PC-3 (cell line): ENCODE measurements around the gene C1QTNF5. TPM values are rescaled to one million over a fixed set of nuclear protein-coding genes. Genes with fewer than 3 reads are reported as not detected.

Source experiments
- ATAC-seq: fragments of 200-7000 bp; cut with Tn5 transposase; 2 replicates; pipeline ENCODE4 v1.9.1; 2020; ENCODE audit warnings: mild to moderate bottlenecking, moderate library complexity
- BruUV-seq: library from RNA; stranded (reverse); fragments of 400-500 nt; replicated peaks from 2 replicates; lab custom pipeline; 2021; lab: Mats Ljungman, UMichigan
- CTCF ChIA-PET: fragments of 300-600 bp; sonication (Branson Sonifier 250); formaldehyde crosslinking; loops from one replicate; lab custom pipeline; 2022; ENCODE audit warnings: antibody characterized with exemption; lab: Charles Lee
- POLR2A ChIA-PET: fragments of 300-600 bp; sonication (Branson Sonifier 250); formaldehyde crosslinking; loops from one replicate; lab custom pipeline; 2022; ENCODE audit warnings: antibody characterized with exemption; ENCODE audit not compliant: unreplicated experiment; lab: Charles Lee
- DNase-seq: peaks from one replicate; pipeline ENCODE4 v3.0.0-alpha.2; 2015
- H2AFZ ChIP-seq: fragments of 300-600 bp; sonication (generic); 2 replicates; pipeline ENCODE4 v1.6.0; 2016; ENCODE audit warnings: antibody characterized with exemption, low read length
- H3F3A ChIP-seq: fragments of 300-600 bp; sonication (generic); one replicate; pipeline ENCODE4 v1.6.0; 2017; ENCODE audit warnings: antibody characterized with exemption, low read length, control low read depth, mild to moderate bottlenecking; ENCODE audit not compliant: unreplicated experiment
- H3K27ac ChIP-seq: fragments of 300-600 bp; sonication (generic); 2 replicates; pipeline ENCODE4 v1.5.1; 2016; ENCODE audit warnings: mild to moderate bottlenecking, low read length
- H3K27me3 ChIP-seq: fragments of 300-600 bp; sonication (generic); 2 replicates; pipeline ENCODE4 v1.6.1; 2016; ENCODE audit warnings: low read length, mixed read lengths
- H3K36me3 ChIP-seq: fragments of 300-600 bp; sonication (generic); 2 replicates; pipeline ENCODE4 v1.6.1; 2016; ENCODE audit warnings: low read depth, mixed run types, low read length, mixed read lengths
- H3K4me1 ChIP-seq: fragments of 300-600 bp; sonication (generic); 2 replicates; pipeline ENCODE4 v1.5.1; 2016; ENCODE audit warnings: low read length; ENCODE audit not compliant: insufficient read depth
- H3K4me2 ChIP-seq: fragments of 300-600 bp; sonication (generic); 2 replicates; pipeline ENCODE4 v1.6.0; 2016; ENCODE audit warnings: low read length
- H3K4me3 ChIP-seq: fragments of 300-600 bp; sonication (generic); 2 replicates; pipeline ENCODE4 v1.5.1; 2016; ENCODE audit warnings: mild to moderate bottlenecking, low read length, mixed read lengths
- H3K79me2 ChIP-seq: fragments of 300-600 bp; sonication (generic); 2 replicates; pipeline ENCODE4 v1.6.1; 2017; ENCODE audit warnings: low read length, mixed read lengths
- H3K9ac ChIP-seq: fragments of 300-600 bp; sonication (generic); 2 replicates; pipeline ENCODE4 v1.6.0; 2016; ENCODE audit warnings: mild to moderate bottlenecking, low read length
- H3K9me2 ChIP-seq: fragments of 300-600 bp; sonication (generic); replicated peaks from 2 replicates; pipeline ENCODE4 v1.6.1; 2016; ENCODE audit warnings: mixed run types, low read length, mixed read lengths
- H3K9me3 ChIP-seq: fragments of 300-600 bp; sonication (generic); 2 replicates; pipeline ENCODE4 v1.6.1; 2016; ENCODE audit warnings: low read length, mixed read lengths
- H4K20me1 ChIP-seq: fragments of 300-600 bp; sonication (generic); 2 replicates; pipeline ENCODE4 v1.6.1; 2016; ENCODE audit warnings: low read length, mixed read lengths
- CTCF ChIP-seq: fragments of 300-600 bp; sonication (generic); conservative IDR thresholded peaks from 2 replicates; pipeline ENCODE4 v1.5.1; 2017; ENCODE audit warnings: antibody characterized with exemption, low read depth, mild to moderate bottlenecking, low read length
- EZH2 ChIP-seq: fragments of 300-600 bp; sonication (generic); IDR thresholded peaks from one replicate; pipeline ENCODE4 v1.6.1; 2017; ENCODE audit warnings: antibody characterized with exemption, mild to moderate bottlenecking, low read length; ENCODE audit not compliant: unreplicated experiment
- EZH2phosphoT487 ChIP-seq: fragments of 300-600 bp; sonication (generic); IDR thresholded peaks from 2 replicates; pipeline ENCODE4 v1.6.1; 2018; ENCODE audit warnings: mild to moderate bottlenecking, antibody characterized with exemption, low read length, borderline replicate concordance
- intact Hi-C: fragments of 100-400 bp; cut with micrococcal nuclease; formaldehyde crosslinking; loops from 2 replicates; pipeline ENCODE4 v1.9.0; 2023
- total RNA-seq: library from RNA; depleted of rRNA; stranded (reverse); fragments of >200 nt; gene quantifications from 2 replicates; pipeline ENCODE4 v1.2.3, GENCODE V29; 2014

The C1QTNF5 gene
- total RNA-seq, 1 experiment from 2014 or later = 2.0 TPM

GRCh38 chr11:119347940-119348605, 7.4 kb upstream of the C1QTNF5 start:
- H3F3A ChIP-seq = no peaks in the 10 kb centered on the region
- ChIA-PET CTCF (interaction anchor here (1.2 kb wide), 1 partner anchor 10 kb away, joined by 3 read pairs; no protein-coding TSS in a partner anchor), POLR2A (no interaction called here)
- intact Hi-C loops = no loop called here
- no peak overlapping the region for H2AFZ ChIP-seq
- H3K27ac ChIP-seq = no peak overlapping the region
- no peaks in the 10 kb centered on the region for H3K4me1 ChIP-seq
- H3K27me3 ChIP-seq = no peaks in the 10 kb centered on the region
- no peaks in the 10 kb centered on the region for H3K79me2 ChIP-seq
- no peaks in the 10 kb centered on the region for H3K9me2 ChIP-seq
- no peak overlapping the region for H3K4me2 ChIP-seq
- no peak overlapping the region for H3K9ac ChIP-seq
- no peak overlapping the region for H3K4me3 ChIP-seq
- no peaks in the 10 kb centered on the region for H3K36me3 ChIP-seq
- no TSS peak for BruUV-seq
- TF ChIP-seq EZH2phosphoT487 = no peak
- TF ChIP-seq EZH2 = no peak
- no peak for TF ChIP-seq CTCF
- no peaks in the 10 kb centered on the region for H4K20me1 ChIP-seq
- ATAC-seq (no peak), DNase-seq (no peak)
- H3K9me3 ChIP-seq = no peaks in the 10 kb centered on the region

- Histone ChIP-seq H3K4me1 (no peaks in the 10 kb centered on the region), H2AFZ (no peak overlapping the region), H3K79me2 (no peaks in the 10 kb centered on the region), H3K9me3 (no peaks in the 10 kb centered on the region), H4K20me1 (no peaks in the 10 kb centered on the region), H3K4me2 (no peak overlapping the region), H3K27ac (no peak overlapping the region), H3K4me3 (no peak overlapping the region), H3K9me2 (no peaks in the 10 kb centered on the region), H3K9ac (no peak overlapping the region), H3K36me3 (no peaks in the 10 kb centered on the region), H3K27me3 (no peaks in the 10 kb centered on the region), H3F3A (no peaks in the 10 kb centered on the region)
- intact Hi-C loops = no loop called here
- no TSS peak for BruUV-seq
- CTCF ChIA-PET = interaction anchor here (1.2 kb wide), 1 partner anchor 9 kb away, joined by 3 read pairs; no protein-coding TSS in a partner anchor
- DNase-seq = no peak
- no peak for TF ChIP-seq CTCF
- no peak for TF ChIP-seq EZH2phosphoT487
- TF ChIP-seq EZH2 = no peak
- POLR2A ChIA-PET = no interaction called here
- no peak for ATAC-seq
These were observed 6.6 kb upstream of the C1QTNF5 start for GRCh38 chr11:119347242-119347641.

- ATAC-seq (no peak), DNase-seq (no peak)
- TF ChIP-seq EZH2phosphoT487 = no peak
- TF ChIP-seq CTCF = no peak
- no peak for TF ChIP-seq EZH2
- no peaks in the 10 kb centered on the region for H3K9me2 ChIP-seq
- no peaks in the 10 kb centered on the region for H3K27me3 ChIP-seq
- H2AFZ ChIP-seq = no peak within 1 kb of the TSS
- H3K27ac ChIP-seq = no peak within 1 kb of the TSS
- BruUV-seq = no TSS peak
- intact Hi-C loops = no loop called here
- H3F3A ChIP-seq = no peaks in the 10 kb centered on the region
- no peaks in the 10 kb centered on the region for H3K79me2 ChIP-seq
- H3K9me3 ChIP-seq = no peaks in the 10 kb centered on the region
- H3K4me2 ChIP-seq = no peak within 1 kb of the TSS
- H3K4me1 ChIP-seq = no peaks in the 10 kb centered on the region
- no peaks in the 10 kb centered on the region for H4K20me1 ChIP-seq
- no peak within 1 kb of the TSS for H3K4me3 ChIP-seq
- H3K36me3 ChIP-seq = no peaks in the 10 kb centered on the region
- H3K9ac ChIP-seq = no peak within 1 kb of the TSS
- POLR2A ChIA-PET = no interaction called here
- CTCF ChIA-PET = no interaction called here
These were observed 5.9 kb upstream of the C1QTNF5 start, which contains the start of gene MFRP for GRCh38 chr11:119346605-119347004. Gene MFRP (minus strand): TSS chr11:119346705. CDS start chr11:119346513, 192 bp downstream.
